A549 (cell line): ENCODE results near the gene CACFD1. TPM values are rescaled to one million over a fixed set of nuclear protein-coding genes. Genes with fewer than 3 reads are reported as not detected.

Source experiments
- ATAC-seq, 2 experiments: fragments of 200-7000 bp in 1 of 2; fragments of >200 bp in 1 of 2; cut with Nextera tagmentation in 1 of 2; cut with Tn5 transposase in 1 of 2; 3 replicates each; pipeline versions ENCODE4 v1.8.0 to v1.9.1; 2018 to 2020; ENCODE audit warnings: mild to moderate bottlenecking in 1 of 2, moderate library complexity in 1 of 2
- CTCF ChIA-PET: fragments of 300-600 bp; sonication (Branson Sonifier 250); formaldehyde crosslinking; extraction: SDS; loops from one replicate; lab custom pipeline; 2021; ENCODE audit warnings: antibody characterized with exemption, inconsistent platforms; lab: Yijun Ruan, JAX
- POLR2A ChIA-PET: fragments of 350-600 bp; formaldehyde crosslinking; extraction: SDS; loops from one replicate; lab custom pipeline; 2021; ENCODE audit warnings: antibody characterized with exemption, inconsistent platforms; lab: Yijun Ruan, JAX
- DNase-seq, 2 experiments: peaks; one replicate each; pipeline versions ENCODE4 v3.0.0 to v3.0.0-alpha.2; 2011 to 2016; ENCODE audit warnings: low read depth in 1 of 2, low spot score in 1 of 2
- FAIRE-seq: peaks from 2 replicates; lab custom pipeline; 2011; peaks lifted over from hg19 to GRCh38; lab: Jason Lieb, UNC
- H3K27ac ChIP-seq, 2 experiments: fragments of >200 bp; sonication (Bioruptor Twin); formaldehyde crosslinking; 3 replicates each; pipeline ENCODE4 v1.5.1; 2016 to 2017
- H3K4me1 ChIP-seq: fragments of >200 bp; sonication (Bioruptor Twin); formaldehyde crosslinking; 3 replicates; pipeline ENCODE4 v1.6.1; 2016
- H3K4me2 ChIP-seq: fragments of >200 bp; sonication (Bioruptor Twin); formaldehyde crosslinking; 3 replicates; pipeline ENCODE4 v1.6.1; 2016
- H3K4me3 ChIP-seq: fragments of >200 bp; sonication (Bioruptor Twin); formaldehyde crosslinking; 3 replicates; pipeline ENCODE4 v1.5.1; 2016
- H3K9me3 ChIP-seq: fragments of >200 bp; sonication (Bioruptor Twin); formaldehyde crosslinking; 3 replicates; pipeline ENCODE4 v1.6.1; 2016
- CBX8 ChIP-seq: fragments of 200-600 bp; sonication (generic); IDR thresholded peaks from 2 replicates; pipeline ENCODE4 v1.6.1; 2016
- EHF ChIP-seq: fragments of 250-450 bp; sonication (Bioruptor Pico); IDR thresholded peaks from 2 replicates; pipeline ENCODE4 v1.5.0; 2020; ENCODE audit warnings: mild to moderate bottlenecking
- EP300 ChIP-seq, 2 experiments: fragments of >200 bp; sonication (Bioruptor Twin); formaldehyde crosslinking; IDR thresholded peaks; 2 replicates in 1 of 2; 3 replicates in 1 of 2; pipeline ENCODE4 v1.6.1; 2016 to 2017
- ESRRA ChIP-seq: fragments of 150-350 bp; IDR thresholded peaks from 2 replicates; pipeline ENCODE4 v1.6.1; 2014; ENCODE audit warnings: mild to moderate bottlenecking, low read length, borderline replicate concordance
- HDAC2 ChIP-seq: fragments of 200-600 bp; sonication (generic); IDR thresholded peaks from 2 replicates; pipeline ENCODE4 v1.6.1; 2016
- HOXA7 ChIP-seq: fragments of 250-450 bp; sonication (Bioruptor Pico); IDR thresholded peaks from 2 replicates; pipeline ENCODE4 v1.5.0; 2020; ENCODE audit warnings: mild to moderate bottlenecking, moderate library complexity
- HOXB13 ChIP-seq: fragments of 250-450 bp; sonication (Bioruptor Pico); IDR thresholded peaks from 2 replicates; pipeline ENCODE4 v1.5.0; 2020; ENCODE audit warnings: low read depth, mild to moderate bottlenecking, moderate library complexity
- MAZ ChIP-seq: fragments of 150-350 bp; IDR thresholded peaks from 2 replicates; pipeline ENCODE4 v1.6.1; 2014; ENCODE audit warnings: antibody characterized with exemption, low read depth, low read length, borderline replicate concordance
- NPAS2 ChIP-seq: fragments of 250-450 bp; sonication (Bioruptor Pico); IDR thresholded peaks from 2 replicates; pipeline ENCODE4 v1.8.0; 2022; ENCODE audit warnings: mild to moderate bottlenecking, moderate library complexity, borderline replicate concordance
- POLR2A ChIP-seq: IDR thresholded peaks from 2 replicates; pipeline ENCODE4 v1.6.1; 2012; ENCODE audit warnings: mild to moderate bottlenecking, low read length
- RARB ChIP-seq: fragments of 250-450 bp; sonication (Bioruptor Pico); IDR thresholded peaks from 2 replicates; pipeline ENCODE4 v1.8.0; 2021; ENCODE audit warnings: mild to moderate bottlenecking, moderate library complexity
- RNF2 ChIP-seq: fragments of 200-600 bp; sonication (generic); IDR thresholded peaks from 2 replicates; pipeline ENCODE4 v1.6.1; 2016; ENCODE audit warnings: low read depth, mild to moderate bottlenecking, antibody characterized with exemption, moderate library complexity, borderline replicate concordance
- SMC3 ChIP-seq: fragments of >200 bp; sonication (Bioruptor Twin); formaldehyde crosslinking; IDR thresholded peaks from 3 replicates; pipeline ENCODE4 v1.6.1; 2018; ENCODE audit warnings: inconsistent platforms
- SREBF2 ChIP-seq: fragments of 450-650 bp; IDR thresholded peaks from 2 replicates; pipeline ENCODE4 v1.6.1; 2014; ENCODE audit warnings: mild to moderate bottlenecking, moderate library complexity
- TFCP2L1 ChIP-seq: fragments of 250-450 bp; sonication (Bioruptor Pico); IDR thresholded peaks from 2 replicates; pipeline ENCODE4 v1.5.0; 2021; ENCODE audit warnings: mild to moderate bottlenecking
- TP53 ChIP-seq: fragments of 250-450 bp; sonication (Bioruptor Pico); IDR thresholded peaks from 2 replicates; pipeline ENCODE4 v1.5.0; 2021; ENCODE audit warnings: mild to moderate bottlenecking, moderate library complexity
- ZFP36 ChIP-seq: fragments of 450-650 bp; IDR thresholded peaks from 2 replicates; pipeline ENCODE4 v1.6.1; 2014; ENCODE audit warnings: borderline replicate concordance; ENCODE audit not compliant: partially characterized antibody
- ZNF302 ChIP-seq: fragments of 250-450 bp; sonication (Bioruptor Pico); IDR thresholded peaks from 2 replicates; pipeline ENCODE4 v1.9.0; 2021; ENCODE audit warnings: inconsistent platforms, mild to moderate bottlenecking, moderate library complexity
- WGBS: methylation state at CpG from one replicate; pipeline ENCODE4 v1.1.6; 2017; ENCODE audit errors: missing lambda C conversion rate; 5-methylcytosine and 5-hydroxymethylcytosine counted together
- polyA plus RNA-seq, 4 experiments: library from polyadenylated mRNA; depleted of rRNA in 3 of 4; stranded (reverse); fragments of >200 nt; fragmentation: RNase III in 1 of 4; extraction: RNeasy Plus Mini Kit Qiagen cat#74134 plus additional on column Dnase treatment in 1 of 4; gene quantifications; 2 replicates in 3 of 4; 3 replicates in 1 of 4; pipeline ENCODE4 v1.2.3, GENCODE V29; 2011 to 2017
- TF ChIP-seq, protein P1 (sequence below): fragments of >200 bp; sonication (Bioruptor Twin); formaldehyde crosslinking; IDR thresholded peaks from 3 replicates; pipeline ENCODE4 v1.6.1; 2016

Gene CACFD1
- polyA plus RNA-seq, 2 of the 4 experiments (the other 2 are of a cell fraction), result 5.0 to 8.0 TPM

DNA sequence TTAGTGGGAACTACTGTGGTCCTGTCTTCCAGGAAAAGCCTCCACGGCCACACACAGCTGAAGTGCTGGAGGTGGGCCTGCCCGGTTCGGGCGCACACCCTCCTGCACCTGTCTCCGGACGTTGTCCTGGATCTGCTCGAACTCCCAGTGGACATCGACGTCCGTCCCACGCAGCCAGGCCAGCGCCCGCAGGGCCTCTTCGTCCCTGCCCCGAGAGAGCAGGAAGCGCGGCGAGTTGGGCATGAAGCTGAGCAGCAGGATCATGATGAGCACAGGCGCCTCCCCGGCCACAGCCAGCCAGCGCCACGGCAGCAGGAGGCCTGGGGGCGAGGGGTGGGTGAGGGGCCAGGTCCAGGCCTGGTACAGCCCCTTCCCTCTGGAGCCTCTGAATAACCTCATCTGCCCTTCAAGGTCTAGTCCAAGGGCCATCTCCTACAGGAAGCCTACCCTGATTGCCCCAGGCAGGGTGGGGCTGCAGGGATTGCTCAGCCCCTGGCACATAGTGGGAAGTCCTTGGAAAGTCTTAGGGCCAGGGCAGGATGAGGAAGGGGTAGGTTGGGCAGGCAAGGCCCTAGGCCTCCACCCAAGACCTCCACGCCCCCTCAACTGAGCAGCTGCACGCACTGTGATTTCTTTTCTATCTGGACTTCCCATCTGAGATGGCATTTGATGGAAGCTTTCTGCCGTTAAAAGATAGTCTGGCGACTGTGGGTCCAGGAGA is 15.7 kb downstream of the CACFD1 start:
- 91% methylated on average over 20 of the region's 27 CpGs for WGBS
- ATAC-seq, result no peak
- H3K27ac ChIP-seq, result no peak overlapping the region
- no peak for DNase-seq
- no peak for FAIRE-seq
- H3K9me3 ChIP-seq, result no peaks in the 10 kb centered on the region
- POLR2A ChIA-PET, result interaction anchor here (1.6 kb wide), 1 partner anchor 16 kb away, joined by 5 read pairs; the partner anchor contains the start of gene CACFD1
- H3K4me2 ChIP-seq, result no peak overlapping the region
- H3K4me1 ChIP-seq, result peaks cover 12% of the 10 kb centered on the region
- no peak overlapping the region for H3K4me3 ChIP-seq
- peak; percentile 76 for TF ChIP-seq ZFP36
- no peak for TF ChIP-seq EHF (CRISPR knock-in tag)
- CTCF ChIA-PET, result interaction anchor here (0.7 to 2.6 kb wide), 6 partner anchors 9 to 289 kb away, joined by 4 to 12 read pairs (median 4); no protein-coding TSS in a partner anchor

DNA sequence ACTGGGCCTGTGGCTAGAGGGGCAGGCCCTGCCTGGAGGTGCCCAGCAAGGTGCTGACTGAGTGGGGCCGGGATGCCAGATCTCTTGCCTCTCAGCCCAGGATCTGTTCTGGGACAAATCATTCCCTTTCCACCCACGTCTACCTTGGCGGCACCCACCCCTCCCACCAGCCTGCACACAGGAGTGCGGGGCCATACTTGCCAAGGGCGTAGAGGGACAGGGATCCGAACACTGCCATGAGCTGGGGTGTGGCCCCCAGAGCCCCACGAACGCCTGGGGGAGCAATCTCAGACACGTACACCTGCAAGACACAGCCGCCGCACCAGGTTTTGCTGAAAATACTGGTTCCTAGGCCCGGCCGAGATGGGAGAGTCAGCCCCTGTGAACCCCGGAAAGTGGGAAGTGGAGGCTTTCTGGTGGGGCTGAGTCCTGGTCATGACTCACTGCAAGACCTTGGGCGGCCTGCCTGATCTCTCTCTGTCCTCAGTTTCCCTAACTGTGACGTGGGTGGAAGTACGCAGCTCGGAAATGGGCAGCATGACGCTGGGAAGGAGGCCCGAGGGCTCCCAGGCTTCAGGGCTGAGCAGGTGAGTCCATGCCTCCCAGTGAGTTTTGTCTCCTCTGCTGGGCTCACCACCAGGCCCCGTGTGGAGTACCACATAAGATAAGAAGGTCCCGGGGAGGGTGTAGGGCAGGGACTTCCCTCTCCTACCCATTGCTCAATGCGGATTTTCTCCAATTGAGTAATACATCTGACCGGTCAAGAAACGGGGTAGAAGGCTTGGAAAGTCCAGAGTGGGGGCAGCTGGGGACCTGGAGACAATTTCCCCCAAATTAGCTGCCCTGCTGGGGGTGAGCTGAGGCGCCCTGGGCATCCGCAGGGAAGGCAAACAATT is 16.5 kb downstream of the CACFD1 start:
- no peak for FAIRE-seq
- H3K4me3 ChIP-seq, result no peak overlapping the region
- H3K4me1 ChIP-seq, result peaks cover 12% of the 10 kb centered on the region
- POLR2A ChIA-PET, result interaction anchor here (1.6 kb wide), 1 partner anchor 17 kb away, joined by 5 read pairs; the partner anchor contains the start of gene CACFD1
- no peak for ATAC-seq
- H3K27ac ChIP-seq, result no peak overlapping the region
- H3K4me2 ChIP-seq, result no peak overlapping the region
- no peaks in the 10 kb centered on the region for H3K9me3 ChIP-seq
- DNase-seq, result no peak
- CTCF ChIA-PET, result interaction anchor here (0.7 to 2.6 kb wide), 9 partner anchors 9 to 329 kb away, joined by 3 to 12 read pairs (median 4); no protein-coding TSS in a partner anchor
- TF ChIP-seq SMC3, result no peak
- no peak for TF ChIP-seq ZNF302 (CRISPR knock-in tag)
- no peak for TF ChIP-seq EP300 (IDR thresholded peaks at IDR 0.05)
- WGBS, result 83% methylated on average over 21 of the region's 27 CpGs

DNA sequence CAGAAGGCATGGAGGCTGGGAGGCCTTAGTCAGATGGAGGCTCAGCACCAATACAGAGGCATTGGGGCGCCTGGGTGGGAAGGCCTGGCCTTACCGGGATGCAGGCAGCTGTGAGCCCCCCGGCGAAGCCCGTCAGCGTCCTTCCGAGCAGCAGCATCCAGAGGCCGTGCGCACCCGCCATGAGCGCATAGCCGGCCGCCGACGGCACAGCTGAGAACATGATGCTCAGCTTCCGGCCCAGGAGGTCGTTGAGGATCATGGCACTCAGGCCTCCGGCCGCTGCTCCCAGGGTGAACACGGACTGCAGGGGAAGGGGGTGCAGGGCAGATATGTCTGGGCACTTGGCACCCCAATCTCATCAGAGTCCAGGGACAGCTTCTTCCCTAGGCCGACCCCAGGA is 17.2 kb downstream of the CACFD1 start:
- FAIRE-seq, result no peak
- 79% methylated on average over 7 of the region's 21 CpGs for WGBS
- peaks cover 12% of the 10 kb centered on the region for H3K4me1 ChIP-seq
- no peak overlapping the region for H3K4me3 ChIP-seq
- no peak overlapping the region for H3K27ac ChIP-seq
- POLR2A ChIA-PET, result no interaction called here
- H3K4me2 ChIP-seq, result no peak overlapping the region
- no peaks in the 10 kb centered on the region for H3K9me3 ChIP-seq
- CTCF ChIA-PET, result interaction anchor here (1.0 to 1.5 kb wide), 3 partner anchors 8 to 330 kb away, joined by 3 to 4 read pairs (median 3); no protein-coding TSS in a partner anchor
- ATAC-seq, result no peak
- no peak for DNase-seq
- TF ChIP-seq RNF2 (no peak), SREBF2 (no peak), CBX8 (no peak), HOXA7 (CRISPR knock-in tag) (no peak), TP53 (no peak), NPAS2 (no peak), HOXB13 (CRISPR knock-in tag) (no peak), ESRRA (no peak), POLR2A (no peak), TFCP2L1 (CRISPR knock-in tag) (no peak), MAZ (no peak), HDAC2 (no peak), RARB (CRISPR knock-in tag) (no peak)
- TF ChIP-seq, protein P1, sequence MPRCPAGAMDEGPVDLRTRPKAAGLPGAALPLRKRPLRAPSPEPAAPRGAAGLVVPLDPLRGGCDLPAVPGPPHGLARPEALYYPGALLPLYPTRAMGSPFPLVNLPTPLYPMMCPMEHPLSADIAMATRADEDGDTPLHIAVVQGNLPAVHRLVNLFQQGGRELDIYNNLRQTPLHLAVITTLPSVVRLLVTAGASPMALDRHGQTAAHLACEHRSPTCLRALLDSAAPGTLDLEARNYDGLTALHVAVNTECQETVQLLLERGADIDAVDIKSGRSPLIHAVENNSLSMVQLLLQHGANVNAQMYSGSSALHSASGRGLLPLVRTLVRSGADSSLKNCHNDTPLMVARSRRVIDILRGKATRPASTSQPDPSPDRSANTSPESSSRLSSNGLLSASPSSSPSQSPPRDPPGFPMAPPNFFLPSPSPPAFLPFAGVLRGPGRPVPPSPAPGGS, result no peak
